ENCODE data around the gene ABHD17A. TPM values are rescaled to one million over a fixed set of nuclear protein-coding genes. Genes with fewer than 3 reads are reported as not detected.

Gene ABHD17A
- total RNA-seq, 1 experiment from 2014 or later = 102 TPM

GRCh38 chr19:1830568-1830967 is 54.7 kb downstream of the ABHD17A start:
- H3F3A ChIP-seq (ENCODE audit: low read length, unreplicated experiment) = no peaks in the 10 kb centered on the region
- POLR2A ChIA-PET (ENCODE audit: unreplicated experiment) = no interaction called here
- BruUV-seq (replicated peaks) = no TSS peak
- DNase-seq = no peak
- CTCF ChIA-PET = no interaction called here
- intact Hi-C loops (cut with micrococcal nuclease) = no loop called here
- H3K9ac ChIP-seq (ENCODE audit: low read length) = no peak overlapping the region
- no peaks in the 10 kb centered on the region for H3K27me3 ChIP-seq (ENCODE audit: low read length)
- peaks cover 24% of the 10 kb centered on the region for H3K79me2 ChIP-seq (ENCODE audit: low read length)
- no peaks in the 10 kb centered on the region for H3K9me3 ChIP-seq (ENCODE audit: low read length)
- no peaks in the 10 kb centered on the region for H4K20me1 ChIP-seq (ENCODE audit: low read length)
- no peaks in the 10 kb centered on the region for H3K4me1 ChIP-seq (ENCODE audit: insufficient read depth, low read length)
- no peak overlapping the region for H3K4me3 ChIP-seq (ENCODE audit: low read length)
- H3K27ac ChIP-seq (ENCODE audit: low read length) = no peak overlapping the region
- TF ChIP-seq EZH2phosphoT487 (IDR thresholded peaks at IDR 0.05; ENCODE audit: borderline replicate concordance, low read length) (no peak), EZH2 (IDR thresholded peaks at IDR 0.05; ENCODE audit: low read length, unreplicated experiment) (no peak)
- TF ChIP-seq, protein P1, sequence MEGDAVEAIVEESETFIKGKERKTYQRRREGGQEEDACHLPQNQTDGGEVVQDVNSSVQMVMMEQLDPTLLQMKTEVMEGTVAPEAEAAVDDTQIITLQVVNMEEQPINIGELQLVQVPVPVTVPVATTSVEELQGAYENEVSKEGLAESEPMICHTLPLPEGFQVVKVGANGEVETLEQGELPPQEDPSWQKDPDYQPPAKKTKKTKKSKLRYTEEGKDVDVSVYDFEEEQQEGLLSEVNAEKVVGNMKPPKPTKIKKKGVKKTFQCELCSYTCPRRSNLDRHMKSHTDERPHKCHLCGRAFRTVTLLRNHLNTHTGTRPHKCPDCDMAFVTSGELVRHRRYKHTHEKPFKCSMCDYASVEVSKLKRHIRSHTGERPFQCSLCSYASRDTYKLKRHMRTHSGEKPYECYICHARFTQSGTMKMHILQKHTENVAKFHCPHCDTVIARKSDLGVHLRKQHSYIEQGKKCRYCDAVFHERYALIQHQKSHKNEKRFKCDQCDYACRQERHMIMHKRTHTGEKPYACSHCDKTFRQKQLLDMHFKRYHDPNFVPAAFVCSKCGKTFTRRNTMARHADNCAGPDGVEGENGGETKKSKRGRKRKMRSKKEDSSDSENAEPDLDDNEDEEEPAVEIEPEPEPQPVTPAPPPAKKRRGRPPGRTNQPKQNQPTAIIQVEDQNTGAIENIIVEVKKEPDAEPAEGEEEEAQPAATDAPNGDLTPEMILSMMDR (conservative IDR thresholded peaks at IDR 0.05; ENCODE audit: low read depth, low read length) = no peak
- no peaks in the 10 kb centered on the region; the same call in 1 of the 2 replicates for H3K36me3 ChIP-seq (ENCODE audit: low read depth, low read length)
- ATAC-seq = no peak
- no peak overlapping the region for H3K4me2 ChIP-seq (ENCODE audit: low read length)
- H3K9me2 ChIP-seq (replicated peaks; ENCODE audit: low read length) = no peaks in the 10 kb centered on the region
- no peak overlapping the region for H2AFZ ChIP-seq (ENCODE audit: low read length)

DNA sequence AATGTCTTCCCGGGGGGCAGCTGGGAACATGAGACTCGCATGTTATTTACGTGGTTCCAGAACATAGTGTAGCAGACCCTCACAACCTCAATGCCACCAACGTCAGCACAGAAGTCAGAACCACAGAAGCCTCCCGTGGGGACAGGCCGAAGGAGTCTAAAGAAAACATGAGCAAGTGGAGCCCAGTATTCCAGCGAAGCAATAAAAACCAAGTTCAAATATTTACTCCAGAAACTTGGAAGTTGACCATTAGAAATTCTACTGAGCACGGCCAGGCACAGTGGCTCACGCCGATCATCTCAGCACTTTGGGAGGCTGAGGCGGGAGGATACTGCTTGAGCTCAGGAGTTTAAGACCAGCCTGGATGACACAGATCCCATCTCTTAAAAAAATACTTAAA is 55.3 kb downstream of the ABHD17A start:
- no peak for TF ChIP-seq EZH2 (IDR thresholded peaks at IDR 0.05; ENCODE audit: low read length, unreplicated experiment)
- no peak for TF ChIP-seq EZH2phosphoT487 (IDR thresholded peaks at IDR 0.05; ENCODE audit: borderline replicate concordance, low read length)
- TF ChIP-seq, protein P1 (conservative IDR thresholded peaks at IDR 0.05; ENCODE audit: low read depth, low read length) = no peak
- intact Hi-C loops (cut with micrococcal nuclease) = no loop called here
- no TSS peak for BruUV-seq (replicated peaks)
- Histone ChIP-seq H3K36me3 (ENCODE audit: low read depth, low read length) (no peaks in the 10 kb centered on the region; the same call in 1 of the 2 replicates), H3K9me2 (replicated peaks; ENCODE audit: low read length) (no peaks in the 10 kb centered on the region), H3K4me2 (ENCODE audit: low read length) (no peak overlapping the region), H3K4me3 (ENCODE audit: low read length) (no peak overlapping the region), H2AFZ (ENCODE audit: low read length) (no peak overlapping the region), H3K27me3 (ENCODE audit: low read length) (no peaks in the 10 kb centered on the region), H3F3A (ENCODE audit: low read length, unreplicated experiment) (no peaks in the 10 kb centered on the region), H3K9me3 (ENCODE audit: low read length) (no peaks in the 10 kb centered on the region), H3K79me2 (ENCODE audit: low read length) (peaks cover 18% of the 10 kb centered on the region; the same call in 1 of the 2 replicates), H3K9ac (ENCODE audit: low read length) (no peak overlapping the region), H3K4me1 (ENCODE audit: insufficient read depth, low read length) (no peaks in the 10 kb centered on the region), H3K27ac (ENCODE audit: low read length) (no peak overlapping the region), H4K20me1 (ENCODE audit: low read length) (no peaks in the 10 kb centered on the region)
- no peak for ATAC-seq
- ChIA-PET POLR2A (ENCODE audit: unreplicated experiment) (no interaction called here), CTCF (no interaction called here)
- DNase-seq = no peak

DNA sequence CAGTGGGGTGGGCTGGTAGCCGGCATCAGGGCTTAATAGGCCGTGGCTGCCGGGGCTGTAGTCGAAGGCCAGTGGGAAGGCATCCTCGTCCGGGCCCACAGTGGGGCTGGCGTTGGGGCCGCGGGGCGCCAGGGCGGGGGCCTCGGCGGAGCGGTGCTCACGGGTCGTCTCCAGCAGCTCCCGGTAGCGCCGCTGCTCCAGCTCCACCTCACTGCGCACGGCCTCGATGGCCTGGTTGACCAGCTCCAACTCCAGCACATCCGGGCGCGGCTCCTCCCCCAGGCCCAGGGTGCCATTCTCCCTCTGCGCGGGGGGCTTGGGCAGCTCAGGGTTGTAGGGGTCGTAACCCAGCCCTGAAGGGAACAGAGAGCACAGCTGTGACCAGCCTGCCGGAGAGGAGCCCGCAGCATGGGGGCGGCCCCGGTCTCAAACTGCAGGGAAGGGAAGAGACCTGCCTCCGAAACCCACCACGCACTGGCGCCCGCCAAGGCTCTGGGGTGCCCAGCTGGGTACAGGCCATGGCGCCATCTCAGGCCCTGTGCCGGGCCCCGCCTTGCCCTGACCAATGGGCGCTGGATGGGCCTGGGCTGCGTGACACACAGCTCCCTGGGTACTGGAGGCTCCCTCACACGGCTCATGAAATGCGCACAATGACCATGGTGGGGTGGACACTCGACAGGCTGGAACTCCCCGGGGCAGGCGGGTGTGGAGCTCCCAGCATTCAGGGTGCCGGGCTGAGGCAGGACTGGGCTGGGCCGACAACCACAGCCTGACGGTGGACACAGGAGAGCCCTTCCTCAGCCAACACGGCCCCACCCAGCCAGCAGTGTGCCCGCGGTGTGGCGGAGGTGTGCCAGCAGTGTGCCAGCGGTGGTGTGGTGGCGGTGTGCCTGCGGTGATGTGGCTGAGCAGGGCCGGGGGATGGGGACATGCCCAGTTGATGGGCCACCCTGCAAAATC is 56.7 kb downstream of the ABHD17A start:
- H3K9ac ChIP-seq (ENCODE audit: low read length) = no peak overlapping the region
- CTCF ChIA-PET = no interaction called here
- POLR2A ChIA-PET (ENCODE audit: unreplicated experiment) = no interaction called here
- peaks cover 5% of the 10 kb centered on the region; the same call in 1 of the 2 replicates for H3K79me2 ChIP-seq (ENCODE audit: low read length)
- no peaks in the 10 kb centered on the region; the same call in 1 of the 2 replicates for H3K36me3 ChIP-seq (ENCODE audit: low read depth, low read length)
- H3K27me3 ChIP-seq (ENCODE audit: low read length) = no peaks in the 10 kb centered on the region
- H3K27ac ChIP-seq (ENCODE audit: low read length) = no peak overlapping the region
- no peaks in the 10 kb centered on the region for H3K4me1 ChIP-seq (ENCODE audit: insufficient read depth, low read length)
- DNase-seq (no peak), ATAC-seq (no peak)
- H3F3A ChIP-seq (ENCODE audit: low read length, unreplicated experiment) = no peaks in the 10 kb centered on the region
- no peak overlapping the region for H2AFZ ChIP-seq (ENCODE audit: low read length)
- H4K20me1 ChIP-seq (ENCODE audit: low read length) = no peaks in the 10 kb centered on the region
- no peak for TF ChIP-seq EZH2phosphoT487 (IDR thresholded peaks at IDR 0.05; ENCODE audit: borderline replicate concordance, low read length)
- TF ChIP-seq EZH2 (IDR thresholded peaks at IDR 0.05; ENCODE audit: low read length, unreplicated experiment) = no peak
- TF ChIP-seq, protein P1 (conservative IDR thresholded peaks at IDR 0.05; ENCODE audit: low read depth, low read length) = no peak
- no peaks in the 10 kb centered on the region for H3K9me3 ChIP-seq (ENCODE audit: low read length)
- BruUV-seq (replicated peaks) = no TSS peak
- intact Hi-C loops (cut with micrococcal nuclease) = no loop called here
- no peak overlapping the region for H3K4me2 ChIP-seq (ENCODE audit: low read length)
- H3K9me2 ChIP-seq (replicated peaks; ENCODE audit: low read length) = no peaks in the 10 kb centered on the region
- no peak overlapping the region for H3K4me3 ChIP-seq (ENCODE audit: low read length)

Measured in PC-3 (cell line).